Coronary artery (tissue), 2 donors: ENCODE measurements around the gene MAPK8IP3.
"Not testable (repeated sequence)": the region's sequence is repeated elsewhere in the genome, so short reads cannot be mapped to it uniquely, and the experiment has no call there.

Experiments
- DNase-seq: peaks from one replicate; pipeline ENCODE4 v3.0.0-alpha.2; 2017; ENCODE audit warnings: low spot score
- H3K27ac ChIP-seq, 2 donors: fragments of 200-600 bp; sonication (generic); one replicate each; pipeline ENCODE4 v1.5.1; 2016 to 2019
- H3K4me3 ChIP-seq: fragments of 200-600 bp; sonication (generic); 2 replicates; pipeline ENCODE4 v1.5.1; 2016; ENCODE audit warnings: mild to moderate bottlenecking, moderate library complexity
- TF ChIP-seq, protein P1 (sequence below): fragments of 200-600 bp; sonication (generic); IDR thresholded peaks from one replicate; pipeline ENCODE4 v1.5.1; 2019; ENCODE audit warnings: antibody characterized with exemption

The MAPK8IP3 gene

DNA sequence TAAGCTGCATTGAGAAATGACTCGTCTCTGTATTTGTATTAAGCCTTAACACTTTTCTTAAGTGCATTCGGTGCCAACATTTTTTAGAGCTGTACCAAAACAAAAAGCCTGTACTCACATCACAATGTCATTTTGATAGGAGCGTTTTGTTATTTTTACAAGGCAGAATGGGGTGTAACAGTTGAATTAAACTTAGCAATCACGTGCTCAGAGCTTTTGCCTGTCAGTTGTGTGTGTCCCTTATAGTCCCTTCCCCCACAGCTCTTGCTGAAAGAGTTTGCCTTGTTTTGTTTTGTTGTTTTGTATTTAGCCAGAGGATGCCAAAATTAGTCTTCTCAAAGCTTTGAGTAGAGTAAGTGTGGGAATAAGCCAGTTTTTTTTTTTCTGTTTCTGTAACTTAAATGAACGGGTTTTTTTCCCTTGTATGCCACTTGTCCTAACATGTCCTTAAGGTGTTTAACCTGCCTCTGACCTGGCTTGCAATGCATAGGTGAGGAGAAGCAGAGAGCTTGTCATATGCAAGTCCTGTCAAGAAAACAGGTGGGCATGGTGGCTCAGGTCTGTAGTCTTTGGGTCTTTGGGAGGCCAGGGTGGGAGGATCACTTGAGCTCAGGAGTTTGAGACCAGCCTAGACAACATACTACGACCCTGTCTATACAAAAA lies 4.6 kb upstream of the MAPK8IP3 start:
- H3K4me3 ChIP-seq: no peak overlapping the region
- no peak overlapping the region for H3K27ac ChIP-seq
- TF ChIP-seq, protein P1, sequence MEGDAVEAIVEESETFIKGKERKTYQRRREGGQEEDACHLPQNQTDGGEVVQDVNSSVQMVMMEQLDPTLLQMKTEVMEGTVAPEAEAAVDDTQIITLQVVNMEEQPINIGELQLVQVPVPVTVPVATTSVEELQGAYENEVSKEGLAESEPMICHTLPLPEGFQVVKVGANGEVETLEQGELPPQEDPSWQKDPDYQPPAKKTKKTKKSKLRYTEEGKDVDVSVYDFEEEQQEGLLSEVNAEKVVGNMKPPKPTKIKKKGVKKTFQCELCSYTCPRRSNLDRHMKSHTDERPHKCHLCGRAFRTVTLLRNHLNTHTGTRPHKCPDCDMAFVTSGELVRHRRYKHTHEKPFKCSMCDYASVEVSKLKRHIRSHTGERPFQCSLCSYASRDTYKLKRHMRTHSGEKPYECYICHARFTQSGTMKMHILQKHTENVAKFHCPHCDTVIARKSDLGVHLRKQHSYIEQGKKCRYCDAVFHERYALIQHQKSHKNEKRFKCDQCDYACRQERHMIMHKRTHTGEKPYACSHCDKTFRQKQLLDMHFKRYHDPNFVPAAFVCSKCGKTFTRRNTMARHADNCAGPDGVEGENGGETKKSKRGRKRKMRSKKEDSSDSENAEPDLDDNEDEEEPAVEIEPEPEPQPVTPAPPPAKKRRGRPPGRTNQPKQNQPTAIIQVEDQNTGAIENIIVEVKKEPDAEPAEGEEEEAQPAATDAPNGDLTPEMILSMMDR: no peak
- no peak for DNase-seq

GRCh38 chr16:1705324-1705687 lies 689 bp upstream of the MAPK8IP3 start:
- H3K4me3 ChIP-seq: peak overlapping the region; percentile 86
- not testable (repeated sequence) for DNase-seq
- peak overlapping the region; percentile 70 to 87 for H3K27ac ChIP-seq

DNA sequence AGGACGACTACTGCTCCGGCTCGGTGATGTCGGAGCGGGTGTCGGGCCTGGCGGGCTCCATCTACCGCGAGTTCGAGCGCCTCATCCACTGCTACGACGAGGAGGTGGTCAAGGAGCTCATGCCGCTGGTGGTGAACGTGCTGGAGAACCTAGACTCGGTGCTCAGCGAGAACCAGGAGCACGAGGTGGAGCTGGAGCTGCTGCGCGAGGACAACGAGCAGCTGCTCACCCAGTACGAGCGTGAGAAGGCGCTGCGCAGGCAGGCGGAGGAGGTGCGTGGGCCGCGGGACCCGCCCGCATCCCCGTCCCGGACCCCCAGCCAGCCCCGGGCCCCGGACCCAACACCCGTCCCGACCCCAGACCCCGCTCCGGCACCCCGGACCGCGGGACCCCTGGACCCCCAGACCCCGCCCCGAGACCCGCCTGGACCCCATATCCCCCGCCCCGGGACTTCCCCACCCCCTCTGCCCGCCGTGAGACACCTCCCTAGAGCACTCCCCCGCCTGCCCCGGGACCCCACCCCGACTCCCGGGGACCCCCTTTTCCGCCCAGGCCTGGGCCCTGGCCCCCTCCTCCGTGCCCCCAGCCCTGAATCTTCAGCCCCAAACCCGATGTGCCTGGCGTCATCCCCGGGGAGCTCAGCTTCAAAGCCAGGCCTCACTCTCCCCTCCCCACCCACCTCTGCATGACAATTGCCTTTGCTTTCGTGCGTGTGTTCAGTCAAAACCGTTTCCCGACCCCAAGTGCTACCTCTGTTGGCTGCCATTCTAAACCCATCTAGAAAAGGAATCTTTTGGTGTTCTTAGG lies 594 bp downstream of the MAPK8IP3 start:
- peak overlapping the region; percentile 70 to 87 for H3K27ac ChIP-seq
- peak overlapping the region; percentile 86 for H3K4me3 ChIP-seq
- TF ChIP-seq, protein P1: no peak
- DNase-seq: no peak

DNA sequence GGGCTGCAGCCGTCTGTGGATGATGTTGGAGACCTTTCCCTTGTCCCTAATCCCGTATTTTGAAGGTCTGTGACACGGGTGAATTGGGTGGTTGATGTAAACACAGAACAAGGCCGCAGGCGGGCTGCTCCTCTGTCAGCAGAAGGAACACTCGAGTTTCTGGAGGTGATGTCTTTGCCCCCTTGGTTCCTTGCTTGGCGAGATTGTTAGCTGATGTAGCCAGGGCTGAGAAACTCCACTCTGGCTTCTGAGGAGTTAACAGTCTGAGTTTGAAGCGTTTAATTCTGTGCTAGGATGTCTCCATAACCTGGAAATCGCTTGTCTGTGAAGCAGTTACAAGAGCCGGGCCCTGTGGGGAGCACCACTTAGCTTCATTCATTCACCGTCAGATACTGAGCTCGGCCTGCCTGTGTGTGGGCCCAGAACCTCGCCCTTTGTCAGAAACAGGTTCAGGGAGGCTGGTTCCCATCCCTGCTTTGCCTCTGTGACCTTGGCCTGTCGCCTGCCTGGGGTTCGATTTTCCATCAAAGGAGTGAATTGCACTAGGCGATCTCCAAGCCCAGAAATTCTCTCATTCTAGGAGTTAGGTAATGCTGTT lies 1.3 kb downstream of the MAPK8IP3 start:
- TF ChIP-seq, protein P1: no peak
- Histone ChIP-seq H3K27ac (peak overlapping the region; percentile 70 to 87), H3K4me3 (peak overlapping the region; percentile 86)
- no peak for DNase-seq

DNA sequence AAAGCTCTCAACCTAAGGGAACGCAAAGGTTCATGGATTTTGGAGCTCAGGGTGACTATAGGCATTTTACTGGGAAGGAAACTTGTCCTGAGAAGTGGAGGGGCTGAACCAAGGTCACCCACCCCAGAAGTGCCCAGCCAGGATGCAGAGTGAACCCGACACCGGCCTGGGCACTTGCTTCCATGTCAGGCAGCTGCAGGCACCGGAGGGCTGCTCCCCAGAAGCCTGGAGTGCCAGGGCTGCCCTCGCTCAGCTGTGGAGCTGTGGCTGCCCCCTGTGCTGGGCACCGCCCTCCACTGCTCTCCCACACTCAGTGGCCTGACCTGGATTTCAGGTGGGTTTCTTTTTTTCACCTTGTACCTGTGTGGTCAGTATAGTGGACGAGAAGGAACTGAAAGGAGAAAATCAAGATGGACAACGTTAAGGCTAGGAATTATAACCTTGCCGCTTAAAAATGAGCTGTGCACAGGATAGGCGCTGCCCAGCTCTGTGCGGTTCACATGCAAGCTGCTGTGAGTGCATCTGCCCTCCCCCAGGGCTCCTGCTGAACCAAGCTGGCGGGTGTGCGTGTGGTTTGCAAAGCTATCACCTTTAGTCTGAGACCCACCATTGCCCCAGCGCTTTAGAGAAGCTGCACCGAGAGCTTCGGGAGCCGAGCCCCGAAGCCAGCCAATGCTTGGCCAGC lies 2.2 kb downstream of the MAPK8IP3 start:
- Histone ChIP-seq H3K4me3 (peak overlapping the region; percentile 86), H3K27ac (no peak overlapping the region)
- DNase-seq: no peak
- TF ChIP-seq, protein P1: no peak

- peak overlapping the region; percentile 0 for H3K4me3 ChIP-seq
- H3K27ac ChIP-seq: no peak overlapping the region
- TF ChIP-seq, protein P1: no peak
- no peak for DNase-seq
Observed at GRCh38 chr16:1708768-1709180, 2.8 kb downstream of the MAPK8IP3 start.

- Histone ChIP-seq H3K27ac (no peak overlapping the region), H3K4me3 (peak overlapping the region; percentile 0)
- no peak for DNase-seq
- TF ChIP-seq, protein P1: no peak
Observed at GRCh38 chr16:1709356-1709755, 3.4 kb downstream of the MAPK8IP3 start.
